ENCODE data around the gene CHST7.

The CHST7 gene

DNA sequence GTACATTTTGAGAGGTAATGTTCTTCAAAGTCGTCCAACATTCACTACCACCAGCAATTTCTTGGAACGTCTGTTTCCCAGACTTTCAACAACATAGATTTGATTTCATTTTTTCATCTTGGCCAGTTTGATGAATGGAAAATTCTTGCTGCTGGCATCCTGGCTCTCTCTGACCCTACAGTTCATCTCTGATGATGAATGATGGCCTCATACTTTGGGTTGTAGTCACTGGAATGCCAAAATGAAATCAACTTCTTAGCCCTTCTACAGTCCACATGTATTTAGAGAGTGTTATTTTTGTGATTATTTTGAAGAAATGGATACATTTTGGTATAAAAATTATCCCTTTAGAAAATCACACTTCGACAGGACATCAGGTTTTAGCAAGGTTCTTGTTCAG lies 8.8 kb downstream of the CHST7 start:
- Histone ChIP-seq H3K27me3 (ENCODE audit: control insufficient read depth in 1 of 2, insufficient read depth in 1 of 2, low read length in 2 of 2) (peaks cover 0 to 4% of the 10 kb centered on the region in 2 experiments), H3K79me1 (replicated peaks; ENCODE audit: low read length, poor library complexity, severe bottlenecking) (peaks cover 9% of the 10 kb centered on the region), H4K8ac (ENCODE audit: low read length) (no peak overlapping the region), H4K91ac (ENCODE audit: low read length) (no peak overlapping the region), H2BK120ac (ENCODE audit: low read depth, low read length) (no peak overlapping the region), H3K23ac (ENCODE audit: low read length in 2 of 2) (no peak overlapping the region), H3K9ac (ENCODE audit: low read length) (peak overlapping the region; percentile 84), H3K4me3 (ENCODE audit: insufficient read depth in 1 of 2, low read depth in 1 of 2, low read length in 2 of 2) (peak overlapping the region in 1 of 2 experiments; percentile 36), H2AK5ac (ENCODE audit: low read length, severe bottlenecking) (no peak overlapping the region), H2AFZ (ENCODE audit: low read depth, low read length) (no peak overlapping the region), H2BK12ac (ENCODE audit: low read length in 2 of 2) (no peak overlapping the region), H3K14ac (ENCODE audit: low read length in 2 of 2) (no peak overlapping the region), H3K27ac (ENCODE audit: low read length, poor library complexity, severe bottlenecking) (peak overlapping the region; percentile 86), H2BK5ac (ENCODE audit: low read depth, low read length, poor library complexity, severe bottlenecking) (peak overlapping the region; percentile 15), H3K4me1 (ENCODE audit: control insufficient read depth, insufficient read depth, low read depth, low read length) (peaks cover 2% of the 10 kb centered on the region), H3K36me3 (ENCODE audit: control insufficient read depth in 1 of 2, insufficient read depth in 2 of 2, low read depth in 1 of 2, low read length in 2 of 2) (no peaks in the 10 kb centered on the region), H3K4ac (ENCODE audit: low read depth in 1 of 2, low read length in 2 of 2) (no peak overlapping the region), H2BK15ac (ENCODE audit: low read depth, poor library complexity, severe bottlenecking) (no peak overlapping the region), H3K4me2 (ENCODE audit: low read length, poor library complexity, severe bottlenecking) (no peak overlapping the region), H3K18ac (ENCODE audit: low read depth in 1 of 2, low read length in 2 of 2) (no peak overlapping the region), H3K9me3 (ENCODE audit: control insufficient read depth, low read length) (no peaks in the 10 kb centered on the region)
- peak; percentile 10 for DNase-seq
- WGBS, result no CpG with 5 or more reads among the region's 3 CpGs

DNA sequence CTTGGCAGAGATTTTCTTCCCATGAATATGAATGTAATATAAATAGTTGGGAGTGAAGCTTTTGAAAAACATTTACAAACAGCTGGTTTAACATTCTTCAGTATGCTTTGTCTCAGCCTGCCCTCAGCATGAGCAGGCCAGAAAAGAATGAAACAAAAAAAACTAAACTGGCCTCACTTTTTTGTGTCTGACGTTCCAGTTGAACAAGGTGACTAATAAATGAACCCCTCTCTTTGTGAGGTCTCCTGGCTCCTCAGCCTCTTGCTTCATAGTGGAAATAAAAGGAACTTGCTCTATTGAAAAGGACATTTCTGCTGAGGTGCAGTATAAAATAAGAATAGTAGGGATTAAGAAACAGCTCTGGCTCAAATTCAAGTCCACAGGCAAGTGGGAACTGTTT lies 9.4 kb downstream of the CHST7 start:
- Histone ChIP-seq H3K23ac (ENCODE audit: low read length in 2 of 2) (no peak overlapping the region), H3K14ac (ENCODE audit: low read length in 2 of 2) (no peak overlapping the region), H3K27ac (ENCODE audit: low read length, poor library complexity, severe bottlenecking) (peak overlapping the region; percentile 86), H3K79me1 (replicated peaks; ENCODE audit: low read length, poor library complexity, severe bottlenecking) (peaks cover 7% of the 10 kb centered on the region), H2AK5ac (ENCODE audit: low read length, severe bottlenecking) (no peak overlapping the region), H3K4me1 (ENCODE audit: control insufficient read depth, insufficient read depth, low read depth, low read length) (peaks cover 5% of the 10 kb centered on the region), H3K4me2 (ENCODE audit: low read length, poor library complexity, severe bottlenecking) (no peak overlapping the region), H3K36me3 (ENCODE audit: control insufficient read depth in 1 of 2, insufficient read depth in 2 of 2, low read depth in 1 of 2, low read length in 2 of 2) (no peaks in the 10 kb centered on the region), H3K4ac (ENCODE audit: low read depth in 1 of 2, low read length in 2 of 2) (no peak overlapping the region), H3K18ac (ENCODE audit: low read depth in 1 of 2, low read length in 2 of 2) (no peak overlapping the region), H2BK5ac (ENCODE audit: low read depth, low read length, poor library complexity, severe bottlenecking) (no peak overlapping the region), H4K8ac (ENCODE audit: low read length) (no peak overlapping the region), H2BK15ac (ENCODE audit: low read depth, poor library complexity, severe bottlenecking) (no peak overlapping the region), H2BK12ac (ENCODE audit: low read length in 2 of 2) (no peak overlapping the region), H4K91ac (ENCODE audit: low read length) (no peak overlapping the region), H3K27me3 (ENCODE audit: control insufficient read depth in 1 of 2, insufficient read depth in 1 of 2, low read length in 2 of 2) (peaks cover 0 to 4% of the 10 kb centered on the region in 2 experiments), H2BK120ac (ENCODE audit: low read depth, low read length) (peak overlapping the region; percentile 19), H3K9ac (ENCODE audit: low read length) (peak overlapping the region; percentile 84), H3K9me3 (ENCODE audit: control insufficient read depth, low read length) (no peaks in the 10 kb centered on the region), H3K4me3 (ENCODE audit: insufficient read depth in 1 of 2, low read depth in 1 of 2, low read length in 2 of 2) (no peak overlapping the region), H2AFZ (ENCODE audit: low read depth, low read length) (no peak overlapping the region)
- WGBS, result 0% methylated on average over 1 of the region's 1 CpG
- peak; percentile 68 for DNase-seq

DNA sequence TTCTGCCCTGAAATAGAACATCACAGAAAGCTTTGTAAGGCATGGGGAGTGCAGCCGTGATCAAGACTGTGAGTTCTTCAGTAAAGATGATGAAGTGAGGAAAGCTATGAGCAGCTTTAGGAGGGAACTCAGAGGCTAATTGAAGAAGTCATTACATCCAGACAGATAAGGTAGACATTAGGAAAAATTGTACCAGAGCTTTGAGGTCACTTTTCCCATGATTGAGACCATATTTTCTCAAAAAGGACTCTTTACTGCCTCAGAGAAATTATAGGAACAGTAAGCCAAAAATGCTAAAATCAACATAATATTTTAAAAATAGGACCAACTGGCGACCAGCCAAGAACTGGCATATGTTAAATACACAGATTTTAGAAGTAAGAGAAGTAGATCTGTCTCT lies 11.2 kb downstream of the CHST7 start:
- H3K27ac ChIP-seq (ENCODE audit: low read length, poor library complexity, severe bottlenecking), result no peak overlapping the region
- H2BK15ac ChIP-seq (ENCODE audit: low read depth, poor library complexity, severe bottlenecking), result no peak overlapping the region

DNA sequence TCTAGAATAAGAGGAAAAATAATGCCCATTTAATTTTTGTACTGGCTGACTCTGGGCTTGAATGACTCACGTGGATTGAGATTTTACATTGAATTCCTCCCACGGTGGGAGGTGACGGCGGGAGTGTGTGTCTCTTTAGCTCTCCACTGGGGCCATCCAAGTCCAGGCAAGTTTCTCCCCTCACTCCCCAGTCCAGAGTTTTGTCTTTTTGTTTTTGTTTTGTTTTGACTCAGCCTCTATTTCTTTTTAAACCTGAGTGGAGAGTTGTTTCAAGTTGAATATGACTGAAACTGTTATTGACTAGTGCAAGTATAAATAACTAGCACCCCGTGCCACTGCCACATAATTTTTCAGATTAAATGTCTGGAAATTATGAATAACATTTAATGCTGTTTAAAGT lies 13.6 kb downstream of the CHST7 start:
- H2BK120ac ChIP-seq (ENCODE audit: low read depth, low read length), result no peak overlapping the region
- no peak overlapping the region for H4K8ac ChIP-seq (ENCODE audit: low read length)
- no peak overlapping the region for H2AFZ ChIP-seq (ENCODE audit: low read depth, low read length)
- no peak overlapping the region for H2BK5ac ChIP-seq (ENCODE audit: low read depth, low read length, poor library complexity, severe bottlenecking)
- H3K27me3 ChIP-seq (ENCODE audit: control insufficient read depth in 1 of 2, insufficient read depth in 1 of 2, low read length in 2 of 2), result peaks cover 0 to 4% of the 10 kb centered on the region in 2 experiments
- no peaks in the 10 kb centered on the region for H3K9me3 ChIP-seq (ENCODE audit: control insufficient read depth, low read length)
- H3K36me3 ChIP-seq (ENCODE audit: control insufficient read depth in 1 of 2, insufficient read depth in 2 of 2, low read depth in 1 of 2, low read length in 2 of 2), result no peaks in the 10 kb centered on the region
- 29% methylated on average over 2 of the region's 5 CpGs for WGBS
- peaks cover 3% of the 10 kb centered on the region for H3K79me1 ChIP-seq (replicated peaks; ENCODE audit: low read length, poor library complexity, severe bottlenecking)
- no peak overlapping the region for H2AK5ac ChIP-seq (ENCODE audit: low read length, severe bottlenecking)
- no peak overlapping the region for H3K18ac ChIP-seq (ENCODE audit: low read depth in 1 of 2, low read length in 2 of 2)
- no peak overlapping the region for H2BK15ac ChIP-seq (ENCODE audit: low read depth, poor library complexity, severe bottlenecking)
- H3K14ac ChIP-seq (ENCODE audit: low read length in 2 of 2), result no peak overlapping the region
- no peak overlapping the region for H3K4me2 ChIP-seq (ENCODE audit: low read length, poor library complexity, severe bottlenecking)
- H2BK12ac ChIP-seq (ENCODE audit: low read length in 2 of 2), result no peak overlapping the region
- H3K27ac ChIP-seq (ENCODE audit: low read length, poor library complexity, severe bottlenecking), result peak overlapping the region; percentile 93
- no peak overlapping the region for H4K91ac ChIP-seq (ENCODE audit: low read length)
- H3K4ac ChIP-seq (ENCODE audit: low read depth in 1 of 2, low read length in 2 of 2), result no peak overlapping the region
- H3K4me3 ChIP-seq (ENCODE audit: insufficient read depth in 1 of 2, low read depth in 1 of 2, low read length in 2 of 2), result peak overlapping the region in 1 of 2 experiments; percentile 16
- H3K23ac ChIP-seq (ENCODE audit: low read length in 2 of 2), result no peak overlapping the region
- peaks cover 5% of the 10 kb centered on the region for H3K4me1 ChIP-seq (ENCODE audit: control insufficient read depth, insufficient read depth, low read depth, low read length)
- peak; percentile 42 for DNase-seq
- peak overlapping the region; percentile 55 for H3K9ac ChIP-seq (ENCODE audit: low read length)

More for the DNA sequence above, 11.2 kb downstream of the CHST7 start:
- no peak overlapping the region for H3K18ac ChIP-seq (ENCODE audit: low read depth in 1 of 2, low read length in 2 of 2)
- H2AK5ac ChIP-seq (ENCODE audit: low read length, severe bottlenecking), result no peak overlapping the region
- no peak overlapping the region for H2BK120ac ChIP-seq (ENCODE audit: low read depth, low read length)
- H3K4me2 ChIP-seq (ENCODE audit: low read length, poor library complexity, severe bottlenecking), result no peak overlapping the region
- no peak overlapping the region for H3K4ac ChIP-seq (ENCODE audit: low read depth in 1 of 2, low read length in 2 of 2)
- no peak overlapping the region for H3K4me3 ChIP-seq (ENCODE audit: insufficient read depth in 1 of 2, low read depth in 1 of 2, low read length in 2 of 2)
- H4K8ac ChIP-seq (ENCODE audit: low read length), result no peak overlapping the region
- H2BK12ac ChIP-seq (ENCODE audit: low read length in 2 of 2), result no peak overlapping the region
- DNase-seq, result no peak
- peaks cover 0 to 4% of the 10 kb centered on the region in 2 experiments for H3K27me3 ChIP-seq (ENCODE audit: control insufficient read depth in 1 of 2, insufficient read depth in 1 of 2, low read length in 2 of 2)
- H3K23ac ChIP-seq (ENCODE audit: low read length in 2 of 2), result no peak overlapping the region
- H2BK5ac ChIP-seq (ENCODE audit: low read depth, low read length, poor library complexity, severe bottlenecking), result no peak overlapping the region
- no peak overlapping the region for H4K91ac ChIP-seq (ENCODE audit: low read length)
- 100% methylated on average over 1 of the region's 2 CpGs for WGBS
- no peak overlapping the region for H3K9ac ChIP-seq (ENCODE audit: low read length)
- peaks cover 5% of the 10 kb centered on the region for H3K4me1 ChIP-seq (ENCODE audit: control insufficient read depth, insufficient read depth, low read depth, low read length)
- H3K36me3 ChIP-seq (ENCODE audit: control insufficient read depth in 1 of 2, insufficient read depth in 2 of 2, low read depth in 1 of 2, low read length in 2 of 2), result no peaks in the 10 kb centered on the region
- H3K14ac ChIP-seq (ENCODE audit: low read length in 2 of 2), result no peak overlapping the region
- H2AFZ ChIP-seq (ENCODE audit: low read depth, low read length), result no peak overlapping the region
- H3K79me1 ChIP-seq (replicated peaks; ENCODE audit: low read length, poor library complexity, severe bottlenecking), result peaks cover 5% of the 10 kb centered on the region
- H3K9me3 ChIP-seq (ENCODE audit: control insufficient read depth, low read length), result no peaks in the 10 kb centered on the region
